PC-3 (cell line): ENCODE measurements around the gene FAM216A. TPM values are rescaled to one million over a fixed set of nuclear protein-coding genes. Genes with fewer than 3 reads are reported as not detected.

Source experiments
- ATAC-seq: fragments of 200-7000 bp; cut with Tn5 transposase; 2 replicates; pipeline ENCODE4 v1.9.1; 2020; ENCODE audit warnings: mild to moderate bottlenecking, moderate library complexity
- BruUV-seq: library from RNA; stranded (reverse); fragments of 400-500 nt; replicated peaks from 2 replicates; lab custom pipeline; 2021; lab: Mats Ljungman, UMichigan
- CTCF ChIA-PET: fragments of 300-600 bp; sonication (Branson Sonifier 250); formaldehyde crosslinking; loops from one replicate; lab custom pipeline; 2022; ENCODE audit warnings: antibody characterized with exemption; lab: Charles Lee
- POLR2A ChIA-PET: fragments of 300-600 bp; sonication (Branson Sonifier 250); formaldehyde crosslinking; loops from one replicate; lab custom pipeline; 2022; ENCODE audit warnings: antibody characterized with exemption; ENCODE audit not compliant: unreplicated experiment; lab: Charles Lee
- DNase-seq: peaks from one replicate; pipeline ENCODE4 v3.0.0-alpha.2; 2015
- H2AFZ ChIP-seq: fragments of 300-600 bp; sonication (generic); 2 replicates; pipeline ENCODE4 v1.6.0; 2016; ENCODE audit warnings: antibody characterized with exemption, low read length
- H3F3A ChIP-seq: fragments of 300-600 bp; sonication (generic); one replicate; pipeline ENCODE4 v1.6.0; 2017; ENCODE audit warnings: antibody characterized with exemption, low read length, control low read depth, mild to moderate bottlenecking; ENCODE audit not compliant: unreplicated experiment
- H3K27ac ChIP-seq: fragments of 300-600 bp; sonication (generic); 2 replicates; pipeline ENCODE4 v1.5.1; 2016; ENCODE audit warnings: mild to moderate bottlenecking, low read length
- H3K27me3 ChIP-seq: fragments of 300-600 bp; sonication (generic); 2 replicates; pipeline ENCODE4 v1.6.1; 2016; ENCODE audit warnings: low read length, mixed read lengths
- H3K36me3 ChIP-seq: fragments of 300-600 bp; sonication (generic); 2 replicates; pipeline ENCODE4 v1.6.1; 2016; ENCODE audit warnings: low read depth, mixed run types, low read length, mixed read lengths
- H3K4me1 ChIP-seq: fragments of 300-600 bp; sonication (generic); 2 replicates; pipeline ENCODE4 v1.5.1; 2016; ENCODE audit warnings: low read length; ENCODE audit not compliant: insufficient read depth
- H3K4me2 ChIP-seq: fragments of 300-600 bp; sonication (generic); 2 replicates; pipeline ENCODE4 v1.6.0; 2016; ENCODE audit warnings: low read length
- H3K4me3 ChIP-seq: fragments of 300-600 bp; sonication (generic); 2 replicates; pipeline ENCODE4 v1.5.1; 2016; ENCODE audit warnings: mild to moderate bottlenecking, low read length, mixed read lengths
- H3K79me2 ChIP-seq: fragments of 300-600 bp; sonication (generic); 2 replicates; pipeline ENCODE4 v1.6.1; 2017; ENCODE audit warnings: low read length, mixed read lengths
- H3K9ac ChIP-seq: fragments of 300-600 bp; sonication (generic); 2 replicates; pipeline ENCODE4 v1.6.0; 2016; ENCODE audit warnings: mild to moderate bottlenecking, low read length
- H3K9me2 ChIP-seq: fragments of 300-600 bp; sonication (generic); replicated peaks from 2 replicates; pipeline ENCODE4 v1.6.1; 2016; ENCODE audit warnings: mixed run types, low read length, mixed read lengths
- H3K9me3 ChIP-seq: fragments of 300-600 bp; sonication (generic); 2 replicates; pipeline ENCODE4 v1.6.1; 2016; ENCODE audit warnings: low read length, mixed read lengths
- H4K20me1 ChIP-seq: fragments of 300-600 bp; sonication (generic); 2 replicates; pipeline ENCODE4 v1.6.1; 2016; ENCODE audit warnings: low read length, mixed read lengths
- CTCF ChIP-seq: fragments of 300-600 bp; sonication (generic); conservative IDR thresholded peaks from 2 replicates; pipeline ENCODE4 v1.5.1; 2017; ENCODE audit warnings: antibody characterized with exemption, low read depth, mild to moderate bottlenecking, low read length
- EZH2 ChIP-seq: fragments of 300-600 bp; sonication (generic); IDR thresholded peaks from one replicate; pipeline ENCODE4 v1.6.1; 2017; ENCODE audit warnings: antibody characterized with exemption, mild to moderate bottlenecking, low read length; ENCODE audit not compliant: unreplicated experiment
- EZH2phosphoT487 ChIP-seq: fragments of 300-600 bp; sonication (generic); IDR thresholded peaks from 2 replicates; pipeline ENCODE4 v1.6.1; 2018; ENCODE audit warnings: mild to moderate bottlenecking, antibody characterized with exemption, low read length, borderline replicate concordance
- intact Hi-C: fragments of 100-400 bp; cut with micrococcal nuclease; formaldehyde crosslinking; loops from 2 replicates; pipeline ENCODE4 v1.9.0; 2023
- total RNA-seq: library from RNA; depleted of rRNA; stranded (reverse); fragments of >200 nt; gene quantifications from 2 replicates; pipeline ENCODE4 v1.2.3, GENCODE V29; 2014; rRNA removed

Gene FAM216A
- total RNA-seq, 1 experiment from 2014 or later: 27.8 TPM

DNA sequence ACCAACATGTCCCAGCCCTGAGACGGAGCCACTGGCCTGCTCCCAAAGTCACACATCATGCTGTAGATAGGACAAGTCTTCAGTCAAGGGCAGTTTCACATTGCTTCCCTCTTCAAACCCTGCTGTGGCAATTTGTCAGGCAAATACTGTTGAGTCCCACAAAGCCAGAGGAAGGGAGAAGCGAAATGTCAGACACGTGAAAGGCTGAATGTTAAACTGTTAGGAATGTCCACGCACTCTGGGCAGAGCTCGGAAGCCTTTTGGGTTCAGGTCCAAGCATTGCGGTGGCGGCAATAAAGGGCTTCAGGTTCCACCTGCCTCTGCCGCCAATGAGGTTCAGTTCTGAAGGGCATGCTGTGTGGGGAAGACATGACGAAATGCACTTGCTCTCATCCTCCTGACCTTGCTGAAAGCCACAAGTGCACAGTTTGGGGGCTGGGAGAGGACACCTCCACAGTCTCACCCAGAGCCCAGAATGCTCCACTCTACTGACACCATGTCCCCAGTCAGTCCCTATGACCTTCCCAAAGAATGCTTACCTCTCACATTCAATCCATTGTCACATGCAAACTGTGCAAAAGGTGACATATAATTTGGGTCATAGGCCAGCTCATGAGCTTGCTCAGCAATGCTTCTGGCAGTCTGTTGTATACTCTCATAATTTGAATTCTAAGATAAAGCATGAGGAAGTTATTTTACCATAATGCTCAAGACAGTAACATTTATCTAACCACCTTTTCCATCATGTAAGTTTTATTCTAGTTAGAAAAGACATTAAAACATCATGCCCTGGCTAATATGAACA lies 69.2 kb downstream of the FAM216A start:
- peaks cover 40% of the 10 kb centered on the region for H3K36me3 ChIP-seq
- H3K4me3 ChIP-seq: no peak overlapping the region
- peaks cover 20% of the 10 kb centered on the region for H3K4me1 ChIP-seq
- DNase-seq (no peak), ATAC-seq (no peak)
- H2AFZ ChIP-seq: no peak overlapping the region
- H4K20me1 ChIP-seq: peaks cover 5% of the 10 kb centered on the region; the same call in 1 of the 2 replicates
- no peaks in the 10 kb centered on the region for H3K9me2 ChIP-seq
- TF ChIP-seq CTCF (no peak), EZH2 (no peak), EZH2phosphoT487 (no peak)
- H3K27me3 ChIP-seq: no peaks in the 10 kb centered on the region
- no peak overlapping the region for H3K27ac ChIP-seq
- POLR2A ChIA-PET: no interaction called here
- no peak overlapping the region for H3K4me2 ChIP-seq
- no peak overlapping the region for H3K9ac ChIP-seq
- CTCF ChIA-PET: interaction anchor here (0.6 kb wide), 1 partner anchor 215 kb away, joined by 3 read pairs; no protein-coding TSS in a partner anchor
- H3K9me3 ChIP-seq: no peaks in the 10 kb centered on the region
- H3K79me2 ChIP-seq: peaks cover 47% of the 10 kb centered on the region
- intact Hi-C loops: no loop called here
- no peaks in the 10 kb centered on the region for H3F3A ChIP-seq
- BruUV-seq: no TSS peak

- peaks cover 49% of the 10 kb centered on the region for H3K79me2 ChIP-seq
- DNase-seq (no peak), ATAC-seq (peak; percentile 57)
- no peak overlapping the region for H2AFZ ChIP-seq
- H3K9me3 ChIP-seq: no peaks in the 10 kb centered on the region
- H3K4me2 ChIP-seq: no peak overlapping the region
- ChIA-PET POLR2A (no interaction called here), CTCF (no interaction called here)
- no TSS peak for BruUV-seq
- H3K4me1 ChIP-seq: peaks cover 9% of the 10 kb centered on the region
- H4K20me1 ChIP-seq: no peaks in the 10 kb centered on the region; the same call in 1 of the 2 replicates
- no peak overlapping the region for H3K27ac ChIP-seq
- no peak overlapping the region for H3K4me3 ChIP-seq
- H3K36me3 ChIP-seq: peaks cover 48% of the 10 kb centered on the region
- no peaks in the 10 kb centered on the region for H3K27me3 ChIP-seq
- TF ChIP-seq CTCF (no peak), EZH2 (no peak), EZH2phosphoT487 (no peak)
- no peak overlapping the region for H3K9ac ChIP-seq
- H3K9me2 ChIP-seq: no peaks in the 10 kb centered on the region
- no peaks in the 10 kb centered on the region for H3F3A ChIP-seq
- intact Hi-C loops: no loop called here
These were observed 70.4 kb downstream of the FAM216A start for GRCh38 chr12:110538869-110539622.

Other genes starting within 250 kb of the FAM216A start
- 174 and 211 TPM in 2 replicates for gene ATP2A2, start 187.6 kb upstream of the FAM216A start, total RNA-seq
- gene ANAPC7, start 65.1 kb upstream of the FAM216A start, total RNA-seq: 80.5 and 112 TPM in 2 replicates
- 202 and 292 TPM in 2 replicates for gene ARPC3, start 18.5 kb upstream of the FAM216A start, total RNA-seq
- 31.4 and 32.5 TPM in 2 replicates for gene GPN3, start 588 bp upstream of the FAM216A start, total RNA-seq
- 96.5 and 114 TPM in 2 replicates for gene VPS29, start 33.3 kb downstream of the FAM216A start, total RNA-seq
- 0.40 and 0.52 TPM in 2 replicates for gene RAD9B, start 33.5 kb downstream of the FAM216A start, total RNA-seq
- gene PPTC7, start 114.5 kb downstream of the FAM216A start, total RNA-seq: 9.0 and 16.0 TPM in 2 replicates
- 40.0 and 40.6 TPM in 2 replicates for gene TCTN1, start 145.3 kb downstream of the FAM216A start, total RNA-seq
- 2.2 and 3.3 TPM in 2 replicates for gene HVCN1, start 220.3 kb downstream of the FAM216A start, total RNA-seq